Liver (tissue), 3 donors: Measurements from ENCODE around the gene LIMS2.

Source experiments
- EGR1 ChIP-seq, 2 donors: IDR thresholded peaks; 2 replicates each; pipeline ENCODE4 v1.6.1; 2016 to 2018; ENCODE audit warnings: antibody characterized with exemption in 2 of 2, low read depth in 2 of 2
- FOXA1 ChIP-seq: IDR thresholded peaks from 2 replicates; pipeline ENCODE4 v1.6.1; 2016; ENCODE audit warnings: antibody characterized with exemption
- GABPA ChIP-seq, 2 donors: IDR thresholded peaks in 1 of 2; conservative IDR thresholded peaks in 1 of 2; 2 replicates each; pipeline ENCODE4 v1.6.1; 2016; ENCODE audit warnings: antibody characterized with exemption in 2 of 2, mild to moderate bottlenecking in 1 of 2, moderate library complexity in 1 of 2
- HNF4G ChIP-seq: IDR thresholded peaks from 2 replicates; pipeline ENCODE4 v1.6.1; 2016; ENCODE audit warnings: antibody characterized with exemption
- RAD21 ChIP-seq, 2 donors: IDR thresholded peaks; 2 replicates each; pipeline ENCODE4 v1.6.1; 2016; ENCODE audit warnings: antibody characterized with exemption in 2 of 2, mild to moderate bottlenecking in 2 of 2
- RXRA ChIP-seq, 2 donors: IDR thresholded peaks; 2 replicates each; pipeline ENCODE4 v1.6.1; 2017 to 2018; ENCODE audit warnings: antibody characterized with exemption in 2 of 2, mild to moderate bottlenecking in 1 of 2
- TAF1 ChIP-seq: conservative IDR thresholded peaks from 2 replicates; pipeline ENCODE4 v1.6.1; 2016; ENCODE audit warnings: antibody characterized with exemption, mild to moderate bottlenecking
- YY1 ChIP-seq: IDR thresholded peaks from 2 replicates; pipeline ENCODE4 v1.6.1; 2016; ENCODE audit warnings: antibody characterized with exemption, mild to moderate bottlenecking
- TF ChIP-seq, protein P1 (sequence below): fragments of 150-350 bp; IDR thresholded peaks from 2 replicates; pipeline ENCODE4 v1.5.1; 2017; ENCODE audit warnings: improper control_type of control experiment, low read depth, low read length; ENCODE audit not compliant: missing input control
- TF ChIP-seq, protein P2 (sequence below): IDR thresholded peaks from 2 replicates; pipeline ENCODE4 v1.6.1; 2016; ENCODE audit warnings: antibody characterized with exemption
- TF ChIP-seq, protein P3 (sequence below): IDR thresholded peaks from 2 replicates; pipeline ENCODE4 v1.6.1; 2016; ENCODE audit warnings: antibody characterized with exemption, mild to moderate bottlenecking
- TF ChIP-seq, protein P4 (sequence below): IDR thresholded peaks from 2 replicates; pipeline ENCODE4 v1.6.1; 2016; ENCODE audit warnings: antibody characterized with exemption
- TF ChIP-seq, protein P5 (sequence below): IDR thresholded peaks from 2 replicates; pipeline ENCODE4 v1.6.1; 2016; ENCODE audit warnings: antibody characterized with exemption
- donor health status: healthy.
- donor health status: healthy.

DNA sequence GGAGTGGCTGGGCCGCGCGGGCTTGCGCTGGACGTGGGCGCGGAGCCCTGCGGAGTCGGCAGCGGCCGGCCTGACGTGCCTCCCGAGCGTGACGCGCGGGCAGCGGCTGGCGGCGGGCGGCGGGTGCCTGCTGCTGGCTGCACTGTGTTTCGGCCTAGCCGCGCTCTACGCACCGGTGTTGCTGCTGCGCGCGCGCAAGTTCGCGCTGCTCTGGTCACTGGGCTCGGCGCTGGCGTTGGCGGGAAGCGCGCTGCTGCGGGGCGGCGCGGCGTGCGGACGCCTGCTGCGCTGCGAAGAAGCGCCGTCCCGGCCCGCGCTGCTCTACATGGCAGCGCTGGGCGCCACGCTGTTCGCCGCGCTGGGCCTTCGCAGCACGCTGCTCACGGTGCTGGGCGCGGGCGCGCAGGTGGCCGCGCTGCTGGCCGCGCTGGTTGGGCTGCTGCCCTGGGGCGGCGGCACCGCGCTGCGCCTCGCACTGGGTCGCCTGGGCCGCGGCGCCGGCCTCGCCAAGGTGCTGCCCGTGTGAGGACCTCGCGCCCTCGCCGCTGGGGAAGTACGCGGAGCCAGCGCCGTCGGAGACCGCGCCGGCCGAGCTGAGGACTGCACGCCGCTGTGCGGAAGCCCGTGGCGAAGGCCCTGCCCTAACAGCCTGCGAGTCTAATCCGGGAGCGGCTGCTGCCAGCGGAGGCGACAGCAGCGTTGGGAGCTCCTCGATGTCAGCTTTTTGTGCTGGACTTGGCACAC, 26.5 kb upstream of the LIMS2 start:
- TF ChIP-seq, protein P1, sequence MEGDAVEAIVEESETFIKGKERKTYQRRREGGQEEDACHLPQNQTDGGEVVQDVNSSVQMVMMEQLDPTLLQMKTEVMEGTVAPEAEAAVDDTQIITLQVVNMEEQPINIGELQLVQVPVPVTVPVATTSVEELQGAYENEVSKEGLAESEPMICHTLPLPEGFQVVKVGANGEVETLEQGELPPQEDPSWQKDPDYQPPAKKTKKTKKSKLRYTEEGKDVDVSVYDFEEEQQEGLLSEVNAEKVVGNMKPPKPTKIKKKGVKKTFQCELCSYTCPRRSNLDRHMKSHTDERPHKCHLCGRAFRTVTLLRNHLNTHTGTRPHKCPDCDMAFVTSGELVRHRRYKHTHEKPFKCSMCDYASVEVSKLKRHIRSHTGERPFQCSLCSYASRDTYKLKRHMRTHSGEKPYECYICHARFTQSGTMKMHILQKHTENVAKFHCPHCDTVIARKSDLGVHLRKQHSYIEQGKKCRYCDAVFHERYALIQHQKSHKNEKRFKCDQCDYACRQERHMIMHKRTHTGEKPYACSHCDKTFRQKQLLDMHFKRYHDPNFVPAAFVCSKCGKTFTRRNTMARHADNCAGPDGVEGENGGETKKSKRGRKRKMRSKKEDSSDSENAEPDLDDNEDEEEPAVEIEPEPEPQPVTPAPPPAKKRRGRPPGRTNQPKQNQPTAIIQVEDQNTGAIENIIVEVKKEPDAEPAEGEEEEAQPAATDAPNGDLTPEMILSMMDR, result peak; percentile 32
- TF ChIP-seq FOXA1 (no peak), GABPA (IDR thresholded peaks at IDR 0.05 in 1 of 2, conservative IDR thresholded peaks at IDR 0.05 in 1 of 2) (no peak), RAD21 (IDR thresholded peaks at IDR 0.05) (peak; percentile 41 to 65), TAF1 (no peak), YY1 (peak; percentile 17), RXRA (IDR thresholded peaks at IDR 0.05) (no peak), HNF4G (no peak), EGR1 (IDR thresholded peaks at IDR 0.05; ENCODE audit: low read depth in 2 of 2) (no peak)
- TF ChIP-seq, protein P2, sequence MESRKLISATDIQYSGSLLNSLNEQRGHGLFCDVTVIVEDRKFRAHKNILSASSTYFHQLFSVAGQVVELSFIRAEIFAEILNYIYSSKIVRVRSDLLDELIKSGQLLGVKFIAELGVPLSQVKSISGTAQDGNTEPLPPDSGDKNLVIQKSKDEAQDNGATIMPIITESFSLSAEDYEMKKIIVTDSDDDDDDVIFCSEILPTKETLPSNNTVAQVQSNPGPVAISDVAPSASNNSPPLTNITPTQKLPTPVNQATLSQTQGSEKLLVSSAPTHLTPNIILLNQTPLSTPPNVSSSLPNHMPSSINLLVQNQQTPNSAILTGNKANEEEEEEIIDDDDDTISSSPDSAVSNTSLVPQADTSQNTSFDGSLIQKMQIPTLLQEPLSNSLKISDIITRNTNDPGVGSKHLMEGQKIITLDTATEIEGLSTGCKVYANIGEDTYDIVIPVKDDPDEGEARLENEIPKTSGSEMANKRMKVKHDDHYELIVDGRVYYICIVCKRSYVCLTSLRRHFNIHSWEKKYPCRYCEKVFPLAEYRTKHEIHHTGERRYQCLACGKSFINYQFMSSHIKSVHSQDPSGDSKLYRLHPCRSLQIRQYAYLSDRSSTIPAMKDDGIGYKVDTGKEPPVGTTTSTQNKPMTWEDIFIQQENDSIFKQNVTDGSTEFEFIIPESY, result no peak
- TF ChIP-seq, protein P3, sequence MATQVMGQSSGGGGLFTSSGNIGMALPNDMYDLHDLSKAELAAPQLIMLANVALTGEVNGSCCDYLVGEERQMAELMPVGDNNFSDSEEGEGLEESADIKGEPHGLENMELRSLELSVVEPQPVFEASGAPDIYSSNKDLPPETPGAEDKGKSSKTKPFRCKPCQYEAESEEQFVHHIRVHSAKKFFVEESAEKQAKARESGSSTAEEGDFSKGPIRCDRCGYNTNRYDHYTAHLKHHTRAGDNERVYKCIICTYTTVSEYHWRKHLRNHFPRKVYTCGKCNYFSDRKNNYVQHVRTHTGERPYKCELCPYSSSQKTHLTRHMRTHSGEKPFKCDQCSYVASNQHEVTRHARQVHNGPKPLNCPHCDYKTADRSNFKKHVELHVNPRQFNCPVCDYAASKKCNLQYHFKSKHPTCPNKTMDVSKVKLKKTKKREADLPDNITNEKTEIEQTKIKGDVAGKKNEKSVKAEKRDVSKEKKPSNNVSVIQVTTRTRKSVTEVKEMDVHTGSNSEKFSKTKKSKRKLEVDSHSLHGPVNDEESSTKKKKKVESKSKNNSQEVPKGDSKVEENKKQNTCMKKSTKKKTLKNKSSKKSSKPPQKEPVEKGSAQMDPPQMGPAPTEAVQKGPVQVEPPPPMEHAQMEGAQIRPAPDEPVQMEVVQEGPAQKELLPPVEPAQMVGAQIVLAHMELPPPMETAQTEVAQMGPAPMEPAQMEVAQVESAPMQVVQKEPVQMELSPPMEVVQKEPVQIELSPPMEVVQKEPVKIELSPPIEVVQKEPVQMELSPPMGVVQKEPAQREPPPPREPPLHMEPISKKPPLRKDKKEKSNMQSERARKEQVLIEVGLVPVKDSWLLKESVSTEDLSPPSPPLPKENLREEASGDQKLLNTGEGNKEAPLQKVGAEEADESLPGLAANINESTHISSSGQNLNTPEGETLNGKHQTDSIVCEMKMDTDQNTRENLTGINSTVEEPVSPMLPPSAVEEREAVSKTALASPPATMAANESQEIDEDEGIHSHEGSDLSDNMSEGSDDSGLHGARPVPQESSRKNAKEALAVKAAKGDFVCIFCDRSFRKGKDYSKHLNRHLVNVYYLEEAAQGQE, result no peak
- TF ChIP-seq, protein P4, sequence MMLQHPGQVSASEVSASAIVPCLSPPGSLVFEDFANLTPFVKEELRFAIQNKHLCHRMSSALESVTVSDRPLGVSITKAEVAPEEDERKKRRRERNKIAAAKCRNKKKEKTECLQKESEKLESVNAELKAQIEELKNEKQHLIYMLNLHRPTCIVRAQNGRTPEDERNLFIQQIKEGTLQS, result no peak
- TF ChIP-seq, protein P5, sequence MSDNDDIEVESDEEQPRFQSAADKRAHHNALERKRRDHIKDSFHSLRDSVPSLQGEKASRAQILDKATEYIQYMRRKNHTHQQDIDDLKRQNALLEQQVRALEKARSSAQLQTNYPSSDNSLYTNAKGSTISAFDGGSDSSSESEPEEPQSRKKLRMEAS, result no peak
